Measurements from ENCODE around the gene LRRC32. TPM values are rescaled to one million over a fixed set of nuclear protein-coding genes. Genes with fewer than 3 reads are reported as not detected.
A peak's percentile ranks its signal among the peaks of the same experiment; 100 is the strongest.

Gene LRRC32
- total and polyA plus RNA-seq, 9 of the 15 experiments (the other 6 are each of a cell fraction or from before 2014, with no cell fraction given): 0.10 to 0.50 (median 0.19) TPM; not detected in 5

- in situ Hi-C loops (cut with MboI): no loop called here
- peak overlapping the region; percentile 44 for H3K4me3 ChIP-seq
- 0 out of 2 replicates have a peak, but pooled peaks cover 19% of the 10 kb centered on the region for H4K20me1 ChIP-seq (replicated peaks; ENCODE audit: control insufficient read depth, insufficient read depth, low read length)
- FAIRE-seq: no peak
- H2AFZ ChIP-seq (ENCODE audit: low read depth, low read length): peak overlapping the region; percentile 67
- peak overlapping the region; percentile 66 for H3K4me2 ChIP-seq (ENCODE audit: insufficient read depth, low read length)
- POLR2A ChIA-PET: no interaction called here
- H3K9ac ChIP-seq (ENCODE audit: insufficient read depth in 1 of 2, low read depth in 2 of 2, low read length in 2 of 2): peak overlapping the region in 1 of 2 experiments; percentile 84; a peak in 2 of 4 replicates
- intact Hi-C loops (cut with micrococcal nuclease): loop anchor here (10.0 kb wide), 1 partner anchor 345 kb away; no protein-coding TSS in a partner anchor
- H3K79me2 ChIP-seq (ENCODE audit: control insufficient read depth, insufficient read depth, low read length): no peaks in the 10 kb centered on the region
- CTCF ChIA-PET (ENCODE audit: low intra/inter-chr PET ratio): no interaction called here
- BruUV-seq (replicated peaks): no TSS peak
- H3K9me3 ChIP-seq (replicated peaks; ENCODE audit: control insufficient read depth, insufficient read depth, low read depth, low read length): no peaks in the 10 kb centered on the region
- TF ChIP-seq ZNF354B (CRISPR knock-in tag; IDR thresholded peaks at IDR 0.05): no peak
- TF ChIP-seq GABPB1 (CRISPR knock-in tag; IDR thresholded peaks at IDR 0.05): 0 out of 2 replicates have a peak, but pooled peaks have one; percentile 30
- TF ChIP-seq ESRRA (IDR thresholded peaks at IDR 0.05; ENCODE audit: borderline replicate concordance, low read depth): no peak
- peaks cover 4 to 27% of the 10 kb centered on the region in 2 experiments; a peak in 4 of 5 replicates for H3K4me1 ChIP-seq (replicated peaks in 1 of 2; ENCODE audit: control insufficient read depth in 2 of 2, insufficient read depth in 2 of 2, low read length in 2 of 2)
- 11% methylated on average over 21 of the region's 24 CpGs for WGBS (ENCODE audit: insufficient coverage, low coverage, missing lambda C conversion rate)
- no peak overlapping the region for H3K27ac ChIP-seq (ENCODE audit: extremely low read depth, low read depth, low read length)
- ATAC-seq: no peak
- no peaks in the 10 kb centered on the region for H3K9me1 ChIP-seq (ENCODE audit: control insufficient read depth, insufficient read depth, low read length)
- no peak for DNase-seq (ENCODE audit: extremely low read depth in 1 of 4, low spot score in 3 of 4)
- peaks cover 12 to 32% of the 10 kb centered on the region in 2 experiments for H3K27me3 ChIP-seq (ENCODE audit: control insufficient read depth in 2 of 2, insufficient read depth in 2 of 2, low read length in 2 of 2)
- no peaks in the 10 kb centered on the region for H3K36me3 ChIP-seq (ENCODE audit: control insufficient read depth, insufficient read depth, low read length)
Measured at GRCh38 chr11:76669901-76670484, 554 bp downstream of the LRRC32 start.

GRCh38 chr11:76668362-76669155 is 2.0 kb downstream of the LRRC32 start:
- H3K9me1 ChIP-seq (ENCODE audit: control insufficient read depth, insufficient read depth, low read length): no peaks in the 10 kb centered on the region
- intact Hi-C loops (cut with micrococcal nuclease): no loop called here
- no peaks in the 10 kb centered on the region for H3K79me2 ChIP-seq (ENCODE audit: control insufficient read depth, insufficient read depth, low read length)
- peaks cover 18 to 39% of the 10 kb centered on the region in 2 experiments; a peak in 4 of 5 replicates for H3K4me1 ChIP-seq (replicated peaks in 1 of 2; ENCODE audit: control insufficient read depth in 2 of 2, insufficient read depth in 2 of 2, low read length in 2 of 2)
- 28% methylated on average over 2 of the region's 3 CpGs for WGBS (ENCODE audit: insufficient coverage, low coverage, missing lambda C conversion rate)
- 0 out of 4 replicates have a peak overlapping the region, but pooled peaks of 1 of the 2 experiments have one; percentile 7 for H3K9ac ChIP-seq (ENCODE audit: insufficient read depth in 1 of 2, low read depth in 2 of 2, low read length in 2 of 2)
- H4K20me1 ChIP-seq (replicated peaks; ENCODE audit: control insufficient read depth, insufficient read depth, low read length): 0 out of 2 replicates have a peak, but pooled peaks cover 18% of the 10 kb centered on the region
- H3K4me3 ChIP-seq: no peak overlapping the region
- no TSS peak for BruUV-seq (replicated peaks)
- no peaks in the 10 kb centered on the region for H3K36me3 ChIP-seq (ENCODE audit: control insufficient read depth, insufficient read depth, low read length)
- H3K27ac ChIP-seq (ENCODE audit: extremely low read depth, low read depth, low read length): no peak overlapping the region
- DNase-seq (ENCODE audit: extremely low read depth in 1 of 4, low spot score in 3 of 4) (no peak), ATAC-seq (no peak), FAIRE-seq (no peak)
- no peak overlapping the region for H3K4me2 ChIP-seq (ENCODE audit: insufficient read depth, low read length)
- 0 out of 4 replicates have a peak, but pooled peaks of 1 of the 2 experiments have one; percentile 9 for TF ChIP-seq KDM1A (IDR thresholded peaks at IDR 0.05)
- TF ChIP-seq BCOR (IDR thresholded peaks at IDR 0.05): peak; percentile 53; the same call in 1 of the 2 replicates
- TF ChIP-seq DMBX1 (CRISPR knock-in tag; IDR thresholded peaks at IDR 0.05; ENCODE audit: borderline replicate concordance): no peak
- in situ Hi-C loops (cut with MboI): no loop called here
- peaks cover 12 to 24% of the 10 kb centered on the region in 2 experiments for H3K27me3 ChIP-seq (ENCODE audit: control insufficient read depth in 2 of 2, insufficient read depth in 2 of 2, low read length in 2 of 2)
- ChIA-PET POLR2A (interaction anchor here (0.6 to 0.9 kb wide), 2 partner anchors 12 to 14 kb away, joined by 3 to 4 read pairs; no protein-coding TSS in a partner anchor), CTCF (ENCODE audit: low intra/inter-chr PET ratio) (no interaction called here)
- no peak overlapping the region for H2AFZ ChIP-seq (ENCODE audit: low read depth, low read length)
- H3K9me3 ChIP-seq (replicated peaks; ENCODE audit: control insufficient read depth, insufficient read depth, low read depth, low read length): no peaks in the 10 kb centered on the region
